GM12891 (cell line): Measurements from ENCODE around the gene ADK.

Experiments used
- DNase-seq: peaks from one replicate; pipeline ENCODE4 v3.0.0; 2011; ENCODE audit warnings: low spot score; ENCODE audit not compliant: insufficient read length
- FAIRE-seq: peaks from 2 replicates; lab custom pipeline; 2011; peaks lifted over from hg19 to GRCh38; lab: Jason Lieb, UNC
- PAX5 ChIP-seq: IDR thresholded peaks from 2 replicates; pipeline ENCODE4 v1.6.1; 2011; ENCODE audit warnings: low read length, moderate library complexity, mild to moderate bottlenecking; ENCODE audit not compliant: insufficient read depth, severe bottlenecking
- POLR2A ChIP-seq: IDR thresholded peaks from 2 replicates; pipeline ENCODE4 v1.6.1; 2011; ENCODE audit warnings: low read depth, low read length, control low read depth
- POLR2AphosphoS5 ChIP-seq: IDR thresholded peaks from 2 replicates; pipeline ENCODE4 v1.6.1; 2011; ENCODE audit warnings: low read depth, low read length, control low read depth
- POU2F2 ChIP-seq: IDR thresholded peaks from 2 replicates; pipeline ENCODE4 v1.6.1; 2011; ENCODE audit warnings: low read depth, mild to moderate bottlenecking, control low read depth, low read length, moderate library complexity
- SPI1 ChIP-seq: IDR thresholded peaks from 2 replicates; pipeline ENCODE4 v1.6.1; 2011; ENCODE audit warnings: low read depth, low read length, control low read depth
- TAF1 ChIP-seq: IDR thresholded peaks from 2 replicates; pipeline ENCODE4 v1.6.1; 2011; ENCODE audit warnings: low read depth, low read length, control low read depth

ADK gene

GRCh38 chr10:74708246-74708645, 557.2 kb downstream of the ADK start:
- no peak for TF ChIP-seq POLR2A
- TF ChIP-seq TAF1, result no peak
- no peak for TF ChIP-seq PAX5
- TF ChIP-seq POLR2AphosphoS5, result no peak
- no peak for TF ChIP-seq SPI1
- no peak for TF ChIP-seq POU2F2
- FAIRE-seq (peak; percentile 31), DNase-seq (no peak)

- FAIRE-seq, result no peak
- no peak for DNase-seq
- no peak for TF ChIP-seq POU2F2
- TF ChIP-seq POLR2A, result no peak
- TF ChIP-seq PAX5, result no peak
- TF ChIP-seq TAF1, result no peak
- TF ChIP-seq POLR2AphosphoS5, result no peak
- no peak for TF ChIP-seq SPI1
Observed at GRCh38 chr10:74718208-74718607, 567.2 kb downstream of the ADK start.

- no peak for DNase-seq
- no peak for FAIRE-seq
- TF ChIP-seq TAF1 (no peak), POU2F2 (no peak), PAX5 (no peak), POLR2AphosphoS5 (no peak), SPI1 (no peak), POLR2A (no peak)
Observed at GRCh38 chr10:74728225-74728624, 577.2 kb downstream of the ADK start.

- FAIRE-seq (no peak), DNase-seq (no peak)
Observed at GRCh38 chr10:74730246-74730645, 579.2 kb downstream of the ADK start.

GRCh38 chr10:74733612-74734011, 582.6 kb downstream of the ADK start:
- DNase-seq (no peak), FAIRE-seq (no peak)
- no peak for TF ChIP-seq PAX5
- no peak for TF ChIP-seq POLR2A
- no peak for TF ChIP-seq SPI1
- TF ChIP-seq TAF1, result no peak
- TF ChIP-seq POLR2AphosphoS5, result no peak
- TF ChIP-seq POU2F2, result no peak

More at GRCh38 chr10:74730246-74730645, 579.2 kb downstream of the ADK start:
- TF ChIP-seq POLR2A (no peak), PAX5 (no peak), POU2F2 (no peak), SPI1 (no peak), POLR2AphosphoS5 (no peak)

GRCh38 chr10:74736029-74736428, 585.0 kb downstream of the ADK start:
- no peak for FAIRE-seq
- DNase-seq, result no peak
- TF ChIP-seq POLR2AphosphoS5 (no peak), TAF1 (no peak), POLR2A (no peak), SPI1 (no peak), PAX5 (no peak), POU2F2 (no peak)

GRCh38 chr10:74738052-74738451, 587.0 kb downstream of the ADK start:
- TF ChIP-seq SPI1 (peak; percentile 48), POU2F2 (no peak)
- peak; percentile 19 for DNase-seq
- FAIRE-seq, result peak; percentile 79

GRCh38 chr10:74738542-74738941, 587.5 kb downstream of the ADK start:
- FAIRE-seq (no peak), DNase-seq (no peak)
- TF ChIP-seq POLR2A (no peak), POLR2AphosphoS5 (no peak), POU2F2 (no peak), SPI1 (no peak), TAF1 (no peak), PAX5 (no peak)

GRCh38 chr10:74738985-74739567, 588.1 kb downstream of the ADK start:
- peak; percentile 20 for DNase-seq
- TF ChIP-seq POLR2A (no peak), POLR2AphosphoS5 (no peak), POU2F2 (no peak), SPI1 (peak; percentile 30; the same call in 1 of the 2 replicates), TAF1 (no peak), PAX5 (no peak)
- FAIRE-seq, result peak; percentile 96

GRCh38 chr10:74743401-74743800, 592.4 kb downstream of the ADK start:
- no peak for TF ChIP-seq SPI1
- TF ChIP-seq PAX5, result no peak
- no peak for TF ChIP-seq POLR2A
- TF ChIP-seq TAF1, result no peak
- no peak for TF ChIP-seq POLR2AphosphoS5
- no peak for TF ChIP-seq POU2F2
- no peak for FAIRE-seq
- DNase-seq, result no peak
